WERI-Rb-1 (cell line): ENCODE data around the gene LRRC8C.

Experiments used
- DNase-seq: peaks from one replicate; pipeline ENCODE4 v3.0.0-alpha.2; 2020
- H3K27ac ChIP-seq: fragments of 250-450 bp; sonication (Bioruptor Pico); 2 replicates; pipeline ENCODE4 v1.5.1; 2020; ENCODE audit warnings: mild to moderate bottlenecking, moderate library complexity
- H3K27me3 ChIP-seq: fragments of 250-450 bp; sonication (Bioruptor Pico); 2 replicates; pipeline ENCODE4 v1.5.1; 2021; ENCODE audit warnings: mild to moderate bottlenecking, low read depth, moderate library complexity; ENCODE audit not compliant: insufficient read depth, severe bottlenecking
- H3K36me3 ChIP-seq: fragments of 250-450 bp; sonication (Bioruptor Pico); 2 replicates; pipeline ENCODE4 v1.5.1; 2020; ENCODE audit warnings: mild to moderate bottlenecking, moderate library complexity
- H3K4me3 ChIP-seq: 2 replicates; pipeline ENCODE4 v1.5.1; 2011; ENCODE audit warnings: low read depth, mild to moderate bottlenecking, control low read depth, low read length
- H3K9me3 ChIP-seq: fragments of 250-450 bp; sonication (Bioruptor Pico); 2 replicates; pipeline ENCODE4 v1.5.1; 2021; ENCODE audit warnings: mild to moderate bottlenecking, moderate library complexity; ENCODE audit not compliant: severe bottlenecking
- TF ChIP-seq, protein P1 (sequence below): IDR thresholded peaks from 2 replicates; pipeline ENCODE4 v1.5.1; 2011; ENCODE audit warnings: low read depth, mild to moderate bottlenecking, control low read depth, inconsistent platforms, low read length

LRRC8C gene

DNA sequence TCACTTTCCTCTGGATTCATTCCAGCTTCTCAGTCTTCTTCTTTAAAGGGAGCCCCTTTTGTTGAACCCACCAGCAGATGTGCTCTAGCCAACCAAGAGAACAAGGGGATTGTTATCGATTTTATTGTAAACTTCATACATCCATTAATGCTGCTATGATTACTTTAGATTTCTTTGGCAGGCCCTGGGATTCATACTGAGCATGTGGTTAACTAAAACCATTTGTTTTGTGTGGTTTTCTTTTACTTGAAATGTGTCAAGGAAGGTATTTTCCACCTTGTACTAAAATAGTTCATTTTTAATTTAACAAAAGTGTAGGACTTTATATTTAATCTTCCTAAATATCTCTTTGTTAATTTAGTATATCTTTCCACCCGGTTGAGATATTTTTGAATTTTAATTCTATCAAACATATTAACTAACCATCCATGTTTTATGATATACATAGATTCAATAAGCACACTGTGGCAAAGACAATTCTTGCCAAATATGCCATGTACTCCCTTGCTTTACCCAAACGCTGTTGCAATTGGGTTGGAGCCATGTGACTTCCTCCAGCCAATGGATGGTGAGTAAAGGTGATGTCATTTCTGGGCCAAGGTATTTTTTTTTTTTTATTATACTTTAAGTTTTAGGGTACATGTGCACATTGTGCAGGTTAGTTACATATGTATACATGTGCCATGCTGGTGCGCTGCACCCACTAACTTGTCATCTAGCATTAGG lies 113.7 kb downstream of the LRRC8C start:
- no peaks in the 10 kb centered on the region for H3K9me3 ChIP-seq
- DNase-seq = no peak
- H3K27me3 ChIP-seq = no peaks in the 10 kb centered on the region
- H3K36me3 ChIP-seq = no peaks in the 10 kb centered on the region
- H3K27ac ChIP-seq = no peak overlapping the region
- TF ChIP-seq, protein P1, sequence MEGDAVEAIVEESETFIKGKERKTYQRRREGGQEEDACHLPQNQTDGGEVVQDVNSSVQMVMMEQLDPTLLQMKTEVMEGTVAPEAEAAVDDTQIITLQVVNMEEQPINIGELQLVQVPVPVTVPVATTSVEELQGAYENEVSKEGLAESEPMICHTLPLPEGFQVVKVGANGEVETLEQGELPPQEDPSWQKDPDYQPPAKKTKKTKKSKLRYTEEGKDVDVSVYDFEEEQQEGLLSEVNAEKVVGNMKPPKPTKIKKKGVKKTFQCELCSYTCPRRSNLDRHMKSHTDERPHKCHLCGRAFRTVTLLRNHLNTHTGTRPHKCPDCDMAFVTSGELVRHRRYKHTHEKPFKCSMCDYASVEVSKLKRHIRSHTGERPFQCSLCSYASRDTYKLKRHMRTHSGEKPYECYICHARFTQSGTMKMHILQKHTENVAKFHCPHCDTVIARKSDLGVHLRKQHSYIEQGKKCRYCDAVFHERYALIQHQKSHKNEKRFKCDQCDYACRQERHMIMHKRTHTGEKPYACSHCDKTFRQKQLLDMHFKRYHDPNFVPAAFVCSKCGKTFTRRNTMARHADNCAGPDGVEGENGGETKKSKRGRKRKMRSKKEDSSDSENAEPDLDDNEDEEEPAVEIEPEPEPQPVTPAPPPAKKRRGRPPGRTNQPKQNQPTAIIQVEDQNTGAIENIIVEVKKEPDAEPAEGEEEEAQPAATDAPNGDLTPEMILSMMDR = no peak
- H3K4me3 ChIP-seq = no peak overlapping the region

DNA sequence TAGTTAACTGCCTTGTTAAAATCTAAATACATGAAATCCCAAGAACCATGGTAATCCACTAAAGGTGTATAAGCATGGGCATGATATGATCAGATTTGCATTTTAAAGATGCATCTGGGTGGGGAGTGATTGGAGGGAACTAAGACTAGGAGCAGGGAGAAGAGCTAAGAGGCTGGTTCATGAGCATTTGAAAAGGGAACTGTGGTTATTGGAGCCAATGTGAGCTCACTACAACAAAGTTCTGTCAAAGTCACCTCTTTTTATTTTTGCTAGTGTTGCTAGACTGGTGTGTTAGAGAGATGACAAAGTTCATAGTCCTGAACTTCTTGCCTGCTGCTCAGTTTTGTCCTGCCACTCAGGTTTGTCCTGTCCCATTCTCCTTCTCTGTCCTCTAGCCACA lies 120.8 kb downstream of the LRRC8C start:
- no peak overlapping the region for H3K27ac ChIP-seq
- H3K36me3 ChIP-seq = no peaks in the 10 kb centered on the region
- no peak overlapping the region for H3K4me3 ChIP-seq
- no peak for DNase-seq
- TF ChIP-seq, protein P1 = no peak
- no peaks in the 10 kb centered on the region for H3K27me3 ChIP-seq
- H3K9me3 ChIP-seq = no peaks in the 10 kb centered on the region

DNA sequence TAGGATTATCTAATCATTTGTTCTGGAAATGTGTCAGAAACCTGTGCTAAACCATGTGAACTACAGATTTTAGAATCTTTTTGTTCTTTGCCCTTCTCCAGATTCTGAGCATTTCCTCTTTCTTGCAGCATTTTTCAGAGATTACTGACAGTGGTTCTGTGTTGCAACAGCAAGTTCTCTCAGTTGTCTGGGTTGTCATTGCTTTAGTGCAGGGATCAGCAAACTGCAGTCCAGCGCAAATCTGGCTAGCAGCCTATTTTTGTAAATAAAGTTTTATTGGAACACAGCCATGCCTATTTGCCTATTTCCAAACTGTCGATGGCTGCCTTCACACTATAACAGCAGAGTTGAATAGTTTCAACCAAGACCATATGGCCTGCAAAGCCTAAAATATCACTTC lies 121.6 kb downstream of the LRRC8C start:
- no peak for DNase-seq
- Histone ChIP-seq H3K36me3 (no peaks in the 10 kb centered on the region), H3K9me3 (no peaks in the 10 kb centered on the region), H3K4me3 (no peak overlapping the region), H3K27ac (no peak overlapping the region), H3K27me3 (no peaks in the 10 kb centered on the region)
- TF ChIP-seq, protein P1 = no peak

DNA sequence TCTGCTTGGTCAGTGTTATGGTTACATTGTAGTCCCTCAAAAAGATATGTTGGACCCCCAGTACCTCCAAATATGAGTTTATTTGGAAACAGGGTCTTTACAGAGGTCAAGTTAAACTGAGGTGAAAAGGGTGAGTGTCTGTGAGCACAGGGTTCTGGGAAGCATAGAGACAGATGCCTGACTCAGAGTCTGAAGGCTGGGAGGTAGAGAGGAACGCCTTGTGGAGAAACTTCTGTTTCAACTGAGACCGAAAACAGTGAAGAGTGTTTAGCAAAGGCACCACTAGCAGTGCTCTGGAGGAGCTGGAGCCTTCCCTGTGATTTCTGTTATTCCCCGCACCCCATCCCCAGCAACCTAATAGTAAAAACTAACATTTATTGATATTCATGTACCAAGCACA lies 122.7 kb downstream of the LRRC8C start:
- Histone ChIP-seq H3K9me3 (no peaks in the 10 kb centered on the region), H3K4me3 (no peak overlapping the region), H3K27me3 (no peaks in the 10 kb centered on the region), H3K36me3 (no peaks in the 10 kb centered on the region), H3K27ac (no peak overlapping the region)
- DNase-seq = no peak
- TF ChIP-seq, protein P1 = no peak

DNA sequence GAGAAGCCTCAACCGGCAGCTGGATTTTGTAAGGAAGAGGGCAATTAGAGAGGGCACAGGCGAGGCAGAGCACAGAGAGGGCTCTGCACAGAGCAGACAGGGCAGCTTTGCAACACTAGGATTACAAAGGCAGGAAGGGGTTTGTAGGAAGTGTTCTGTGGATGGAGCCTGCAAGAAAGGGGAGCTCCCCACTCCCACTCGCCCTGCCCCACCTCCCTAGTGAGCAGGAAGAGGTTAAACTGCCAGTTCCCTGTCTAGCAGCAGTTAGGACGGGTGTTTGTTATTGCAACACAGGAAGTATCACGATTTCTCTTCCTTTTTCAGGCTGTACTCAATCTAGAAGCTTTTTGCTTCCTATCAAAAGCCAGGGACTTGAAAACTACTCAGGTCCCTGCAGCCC lies 124.6 kb downstream of the LRRC8C start:
- Histone ChIP-seq H3K9me3 (no peaks in the 10 kb centered on the region), H3K4me3 (no peak overlapping the region), H3K36me3 (no peaks in the 10 kb centered on the region), H3K27ac (no peak overlapping the region), H3K27me3 (no peaks in the 10 kb centered on the region)
- TF ChIP-seq, protein P1 = no peak
- DNase-seq = no peak

DNA sequence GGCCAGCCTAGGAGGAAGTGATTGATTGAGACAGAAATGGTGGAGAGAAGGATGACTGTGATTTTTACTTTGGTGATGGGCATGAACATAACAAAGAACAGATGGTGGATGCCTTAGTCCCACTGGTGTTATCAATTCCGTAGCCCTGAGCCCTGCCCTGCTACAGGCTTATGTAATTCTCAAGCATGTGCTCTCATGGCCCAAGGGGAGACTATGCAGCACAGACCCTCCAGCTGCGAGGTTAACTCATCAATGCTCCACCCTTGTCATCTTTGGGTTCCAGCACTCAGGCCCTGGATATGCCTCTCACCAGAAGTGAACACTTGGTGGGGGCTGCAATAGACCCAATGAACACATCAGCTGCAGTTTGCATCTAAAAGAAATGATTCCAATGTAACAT lies 125.2 kb downstream of the LRRC8C start:
- Histone ChIP-seq H3K36me3 (no peaks in the 10 kb centered on the region), H3K27me3 (no peaks in the 10 kb centered on the region), H3K27ac (no peak overlapping the region), H3K4me3 (no peak overlapping the region), H3K9me3 (no peaks in the 10 kb centered on the region)
- TF ChIP-seq, protein P1 = no peak
- no peak for DNase-seq
